GM19240 (cell line): ENCODE measurements around the gene SET.

Source experiments
- DNase-seq: peaks from one replicate; pipeline ENCODE4 v3.0.0; 2011; ENCODE audit warnings: low spot score; ENCODE audit not compliant: insufficient read length

Gene SET

GRCh38 chr9:128729302-128729701, 40.3 kb downstream of the SET start:
- no peak for DNase-seq

DNA sequence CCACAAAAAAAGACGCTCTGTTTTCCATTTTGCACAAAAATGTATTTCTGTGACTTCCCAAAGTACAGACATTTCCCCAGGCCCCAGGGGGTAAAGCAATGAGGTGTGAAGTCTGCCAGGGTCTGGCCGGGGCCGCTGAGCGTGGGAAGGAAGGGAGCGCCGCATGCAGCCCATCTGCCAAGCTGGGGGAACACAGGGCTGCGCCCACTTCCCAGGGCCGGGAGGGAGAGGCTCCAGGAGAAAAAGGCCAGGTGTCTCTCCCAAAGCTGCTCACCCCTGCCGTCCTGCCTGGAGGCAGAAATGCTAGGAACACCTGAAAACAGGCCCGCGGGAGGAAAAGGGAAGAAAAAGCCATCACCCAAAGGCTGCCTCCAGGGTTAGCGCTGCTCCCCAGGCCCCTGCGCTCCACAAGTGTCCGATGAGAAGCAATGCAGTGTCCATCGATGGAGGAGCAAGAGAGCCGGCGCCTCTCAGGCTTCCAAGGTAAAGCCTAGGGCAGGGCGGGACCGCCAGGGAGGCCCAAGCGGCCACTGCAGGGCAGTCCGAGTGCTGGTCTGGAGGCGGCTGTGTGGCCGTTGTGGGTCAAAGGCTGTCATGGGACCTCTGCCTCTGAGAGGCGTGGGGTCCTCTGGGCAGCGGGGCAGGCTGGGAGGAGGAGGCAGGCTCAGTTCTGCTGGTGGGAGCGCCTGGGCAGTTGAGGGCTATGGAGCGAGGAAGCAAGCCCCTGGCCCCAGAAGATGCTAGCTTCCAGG, 40.9 kb downstream of the SET start:
- no peak for DNase-seq

- no peak for DNase-seq
Measured at GRCh38 chr9:128731093-128731492, 42.1 kb downstream of the SET start.

DNA sequence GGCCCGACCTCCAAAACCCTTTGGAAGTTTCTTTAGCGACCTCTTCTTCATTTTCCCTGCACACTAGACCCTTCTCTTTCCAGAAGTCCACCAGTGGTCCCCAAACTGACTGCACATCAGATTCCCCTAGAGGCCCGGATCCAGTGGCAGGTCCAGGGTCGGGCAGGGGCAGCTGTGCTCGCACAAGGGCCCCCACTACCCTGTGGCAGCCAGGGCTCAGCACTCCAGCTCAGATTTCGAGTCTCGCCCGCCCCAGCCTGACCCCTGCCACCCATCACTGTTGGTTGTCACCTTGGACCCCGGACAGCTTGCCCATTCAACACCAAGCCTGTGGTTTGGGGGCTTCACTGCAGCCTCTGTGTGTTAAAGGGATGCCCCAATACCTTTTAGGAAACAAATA, 42.7 kb downstream of the SET start:
- DNase-seq, result no peak

DNA sequence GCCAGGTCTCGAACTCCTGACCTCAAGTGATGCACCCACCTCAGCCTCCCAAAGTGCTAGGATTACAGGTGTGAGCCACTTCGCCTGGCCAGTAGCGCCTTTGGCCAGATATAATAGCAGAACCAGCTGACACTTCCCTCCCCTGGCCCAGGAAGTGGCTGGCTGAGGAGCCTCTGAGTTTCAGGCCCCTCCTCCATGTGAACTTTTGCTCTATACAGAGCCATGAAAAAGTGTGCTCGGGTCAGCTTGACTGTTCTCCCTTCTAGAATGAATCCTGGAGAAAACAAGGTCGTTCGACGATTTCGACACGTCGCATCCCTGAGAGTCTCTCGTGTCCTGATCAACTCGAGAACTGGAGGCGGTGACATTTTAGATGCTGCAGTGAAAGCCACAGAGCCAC, 43.6 kb downstream of the SET start:
- no peak for DNase-seq

GRCh38 chr9:128733256-128733655, 44.2 kb downstream of the SET start:
- no peak for DNase-seq

- no peak for DNase-seq
Measured at GRCh38 chr9:128735373-128735772, 46.4 kb downstream of the SET start.

DNA sequence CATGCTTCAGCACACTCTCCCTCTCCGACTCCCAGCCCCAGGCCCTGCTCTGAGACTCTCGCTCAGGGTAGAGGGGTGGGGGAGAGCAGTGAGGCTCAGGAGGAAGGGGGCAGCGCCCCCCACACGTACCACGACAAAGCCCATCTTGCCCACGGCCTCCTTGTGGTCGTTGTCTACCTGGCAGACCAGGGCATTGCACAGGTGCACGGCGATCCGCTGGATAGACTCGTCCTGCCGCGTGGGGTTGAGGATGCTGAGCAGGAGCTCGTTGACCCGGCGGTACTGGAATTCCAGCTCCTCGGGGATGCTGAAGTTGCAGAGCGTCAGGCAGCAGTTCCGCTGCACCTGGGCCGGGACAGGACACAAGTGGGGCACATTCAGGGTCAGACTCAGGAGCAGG, 53.4 kb downstream of the SET start:
- DNase-seq, result no peak

DNA sequence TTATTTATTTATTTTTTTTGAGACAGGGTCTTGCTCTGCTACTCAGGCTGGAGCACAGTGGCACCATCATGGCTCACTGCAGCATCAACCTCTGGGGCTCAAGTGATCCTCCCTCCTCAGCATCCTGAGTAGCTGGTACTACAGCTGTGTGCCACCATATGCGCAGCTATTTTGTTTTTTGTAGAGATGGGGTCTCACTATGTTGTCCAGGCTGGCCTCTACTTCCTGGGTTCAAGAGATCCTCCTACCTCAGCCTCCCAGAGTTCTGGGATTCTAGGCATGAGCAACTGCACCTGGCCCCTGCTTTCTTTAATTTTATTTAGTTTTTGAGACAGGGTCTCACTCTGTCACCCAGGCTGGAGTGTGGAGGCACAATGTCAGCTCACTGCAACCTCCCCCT, 54.4 kb downstream of the SET start:
- no peak for DNase-seq
